PC-3 (cell line): Measurements from ENCODE around the gene KCNK18.

Experiments
- CTCF ChIP-seq: fragments of 300-600 bp; sonication (generic); conservative IDR thresholded peaks from 2 replicates; pipeline ENCODE4 v1.5.1; 2017; ENCODE audit warnings: antibody characterized with exemption, low read depth, mild to moderate bottlenecking, low read length
- EZH2 ChIP-seq: fragments of 300-600 bp; sonication (generic); IDR thresholded peaks from one replicate; pipeline ENCODE4 v1.6.1; 2017; ENCODE audit warnings: antibody characterized with exemption, mild to moderate bottlenecking, low read length; ENCODE audit not compliant: unreplicated experiment
- EZH2phosphoT487 ChIP-seq: fragments of 300-600 bp; sonication (generic); IDR thresholded peaks from 2 replicates; pipeline ENCODE4 v1.6.1; 2018; ENCODE audit warnings: mild to moderate bottlenecking, antibody characterized with exemption, low read length, borderline replicate concordance

GRCh38 chr10:117212176-117212575 is 14.9 kb downstream of the KCNK18 start:
- TF ChIP-seq CTCF, result no peak
- TF ChIP-seq EZH2, result no peak
- no peak for TF ChIP-seq EZH2phosphoT487
